Endothelial cell of umbilical vein (primary cell): Measurements from ENCODE around the gene ADCY7. TPM values are rescaled to one million over a fixed set of nuclear protein-coding genes. Genes with fewer than 3 reads are reported as not detected.

ENCODE experiments used
- BruUV-seq: library from RNA; stranded (reverse); fragments of 400-500 nt; replicated peaks from 2 replicates; lab custom pipeline; 2021; lab: Mats Ljungman, UMichigan
- CTCF ChIA-PET: fragments of 300-600, 350-600 bp; sonication (Branson Sonifier 250); formaldehyde crosslinking; loops from one replicate; lab custom pipeline; 2021; ENCODE audit warnings: antibody characterized with exemption, inconsistent platforms; lab: Charles Lee
- POLR2A ChIA-PET: fragments of 300-600, 350-600 bp; sonication (Branson Sonifier 250); formaldehyde crosslinking; loops from one replicate; lab custom pipeline; 2021; ENCODE audit warnings: antibody characterized with exemption, inconsistent platforms; lab: Charles Lee
- DNase-seq: peaks from one replicate; pipeline ENCODE4 v3.0.0-alpha.2; 2011; ENCODE audit warnings: low read depth, low spot score
- FAIRE-seq: peaks from 2 replicates; lab custom pipeline; 2011; peaks lifted over from hg19 to GRCh38; lab: Jason Lieb, UNC
- H2AFZ ChIP-seq: 2 replicates; pipeline ENCODE4 v1.6.0; 2012; ENCODE audit warnings: low read depth, low read length, control low read depth, inconsistent platforms
- H3K27ac ChIP-seq: 2 replicates; pipeline ENCODE4 v1.5.1; 2011; ENCODE audit warnings: low read depth, mild to moderate bottlenecking, control low read depth, low read length, moderate library complexity; ENCODE audit not compliant: insufficient read depth
- H3K27me3 ChIP-seq, 2 experiments: 2 replicates each; pipeline versions ENCODE4 v1.6.0 to v1.6.1; 2011; ENCODE audit warnings: low read length in 2 of 2, mixed read lengths in 1 of 2; ENCODE audit not compliant: control insufficient read depth in 2 of 2, insufficient read depth in 2 of 2
- H3K36me3 ChIP-seq, 2 experiments: 2 replicates in 1 of 2; 3 replicates in 1 of 2; pipeline ENCODE4 v1.5.1; 2011; ENCODE audit warnings: low read length in 2 of 2, mild to moderate bottlenecking in 1 of 2, moderate library complexity in 1 of 2; ENCODE audit not compliant: control insufficient read depth in 2 of 2, insufficient read depth in 2 of 2; ENCODE audit errors: extremely low read depth in 1 of 2
- H3K4me1 ChIP-seq: 3 replicates; pipeline ENCODE4 v1.5.1; 2011; ENCODE audit warnings: mild to moderate bottlenecking, low read length; ENCODE audit not compliant: control insufficient read depth, insufficient read depth; ENCODE audit errors: extremely low read depth
- H3K4me2 ChIP-seq: 2 replicates; pipeline ENCODE4 v1.6.1; 2011; ENCODE audit warnings: low read length, control low read depth, mixed read lengths; ENCODE audit not compliant: insufficient read depth
- H3K4me3 ChIP-seq, 3 experiments: fragments of 200-600 bp in 1 of 3; sonication (generic), shearing (Covaris generic) in 1 of 3; replicated peaks in 1 of 3; 2 replicates each; pipeline ENCODE4 v1.5.1; 2011 to 2016; ENCODE audit warnings: control low read depth in 3 of 3, low read length in 3 of 3, mild to moderate bottlenecking in 2 of 3, inconsistent platforms in 1 of 3, low read depth in 1 of 3, moderate library complexity in 1 of 3; ENCODE audit not compliant: insufficient read depth in 1 of 3
- H3K79me2 ChIP-seq: 2 replicates; pipeline ENCODE4 v1.6.0; 2012; ENCODE audit warnings: low read length, inconsistent platforms; ENCODE audit not compliant: control insufficient read depth, insufficient read depth
- H3K9ac ChIP-seq: replicated peaks from 2 replicates; pipeline ENCODE3; 2011; ENCODE audit warnings: low read length, control low read depth; ENCODE audit not compliant: insufficient read depth; ENCODE audit errors: extremely low read depth
- H3K9me1 ChIP-seq: replicated peaks from 3 replicates; pipeline ENCODE4 v1.6.0; 2011; ENCODE audit warnings: mild to moderate bottlenecking, low read length; ENCODE audit not compliant: control insufficient read depth, insufficient read depth; ENCODE audit errors: extremely low read depth
- H3K9me3 ChIP-seq: replicated peaks from 2 replicates; pipeline ENCODE4 v1.5.1; 2012; ENCODE audit warnings: low read length, inconsistent platforms; ENCODE audit not compliant: control insufficient read depth, insufficient read depth
- H4K20me1 ChIP-seq: replicated peaks from 2 replicates; pipeline ENCODE3; 2011; ENCODE audit warnings: mild to moderate bottlenecking, low read length; ENCODE audit not compliant: control insufficient read depth, insufficient read depth; ENCODE audit errors: extremely low read depth
- EZH2 ChIP-seq: IDR thresholded peaks from 2 replicates; pipeline ENCODE4 v1.6.1; 2012; ENCODE audit warnings: borderline replicate concordance, low read depth, mild to moderate bottlenecking, moderate library complexity, low read length, inconsistent platforms; ENCODE audit not compliant: severe bottlenecking
- FOS ChIP-seq: IDR thresholded peaks from 2 replicates; pipeline ENCODE4 v1.6.1; 2011; ENCODE audit warnings: mild to moderate bottlenecking, low read length, moderate library complexity, borderline replicate concordance; ENCODE audit not compliant: insufficient read depth
- GATA2 ChIP-seq: IDR thresholded peaks from 2 replicates; pipeline ENCODE4 v1.7.0; 2011; ENCODE audit warnings: low read depth, mild to moderate bottlenecking, moderate library complexity, mixed read lengths, low read length; ENCODE audit not compliant: insufficient read length, insufficient read depth
- JUN ChIP-seq: IDR thresholded peaks from 2 replicates; pipeline ENCODE4 v1.6.1; 2011; ENCODE audit warnings: borderline replicate concordance, low read depth; ENCODE audit not compliant: insufficient read length, insufficient read depth
- MAX ChIP-seq: IDR thresholded peaks from 2 replicates; pipeline ENCODE4 v1.6.1; 2011; ENCODE audit not compliant: insufficient read depth, insufficient read length
- MYC ChIP-seq: IDR thresholded peaks from one replicate; pipeline ENCODE4 v1.6.1; 2011; ENCODE audit warnings: mild to moderate bottlenecking, low read depth, low read length
- POLR2A ChIP-seq: IDR thresholded peaks from 2 replicates; pipeline ENCODE4 v1.6.1; 2012; ENCODE audit warnings: low read depth, mild to moderate bottlenecking, control low read depth, low read length
- POLR2AphosphoS5 ChIP-seq: IDR thresholded peaks from 2 replicates; pipeline ENCODE4 v1.6.1; 2012; ENCODE audit warnings: low read depth, mild to moderate bottlenecking, control low read depth, low read length, moderate library complexity; ENCODE audit not compliant: insufficient read depth
- dilution Hi-C: fragments of 300-500 bp; cut with MboI; formaldehyde crosslinking; loops from one replicate; pipeline ENCODE4 v1.15.0; 2019; ENCODE audit warnings: low sequenced_read_pairs; ENCODE audit not compliant: extremely low pct_ligation_motif_present
- intact Hi-C: fragments of 100-400 bp; cut with micrococcal nuclease; formaldehyde crosslinking; loops from one replicate; pipeline ENCODE4 v1.10.0; 2022
- polyA plus RNA-seq, 4 experiments: library from polyadenylated mRNA; depleted of rRNA in 3 of 4; stranded (reverse) in 3 of 4; unstranded in 1 of 4; fragments of >200 nt; gene quantifications; 2 replicates each; pipeline versions ENCODE4 v1.2.1 to v1.2.3, GENCODE V29; 2011 to 2012; ENCODE audit warnings: missing spikeins in 1 of 4
- total RNA-seq: library from RNA; stranded (reverse); gene quantifications from 2 replicates; pipeline ENCODE4 v1.2.3, GENCODE V29; 2021
- TF ChIP-seq, protein P1 (sequence below), 2 donors: IDR thresholded peaks; 1 replicate in 1 of 2; 2 replicates in 1 of 2; pipeline ENCODE4 v1.5.1; 2011; ENCODE audit warnings: low read length in 2 of 2, mild to moderate bottlenecking in 2 of 2, moderate library complexity in 2 of 2, control low read depth in 1 of 2, inconsistent platforms in 1 of 2, low read depth in 1 of 2; ENCODE audit not compliant: insufficient read depth in 1 of 2; ENCODE audit errors: extremely low read depth in 1 of 2

The ADCY7 gene
- total and polyA plus RNA-seq, 2 donors (not counting 3 experiments of a cell fraction or from before 2014, with no cell fraction given): 3.5 to 9.3 TPM

- CTCF ChIA-PET: interaction anchor here (1.0 to 1.8 kb wide), 2 partner anchors 51 to 545 kb away, joined by 3 to 4 read pairs; no protein-coding TSS in a partner anchor
Measured at GRCh38 chr16:50261707-50262235, 4.6 kb upstream of the ADCY7 start.

More at GRCh38 chr16:50261707-50262235, 4.6 kb upstream of the ADCY7 start:
- TF ChIP-seq MYC (no peak), EZH2 (no peak), MAX (no peak), GATA2 (no peak), POLR2A (no peak), FOS (no peak), POLR2AphosphoS5 (no peak), JUN (no peak)
- TF ChIP-seq, protein P1, sequence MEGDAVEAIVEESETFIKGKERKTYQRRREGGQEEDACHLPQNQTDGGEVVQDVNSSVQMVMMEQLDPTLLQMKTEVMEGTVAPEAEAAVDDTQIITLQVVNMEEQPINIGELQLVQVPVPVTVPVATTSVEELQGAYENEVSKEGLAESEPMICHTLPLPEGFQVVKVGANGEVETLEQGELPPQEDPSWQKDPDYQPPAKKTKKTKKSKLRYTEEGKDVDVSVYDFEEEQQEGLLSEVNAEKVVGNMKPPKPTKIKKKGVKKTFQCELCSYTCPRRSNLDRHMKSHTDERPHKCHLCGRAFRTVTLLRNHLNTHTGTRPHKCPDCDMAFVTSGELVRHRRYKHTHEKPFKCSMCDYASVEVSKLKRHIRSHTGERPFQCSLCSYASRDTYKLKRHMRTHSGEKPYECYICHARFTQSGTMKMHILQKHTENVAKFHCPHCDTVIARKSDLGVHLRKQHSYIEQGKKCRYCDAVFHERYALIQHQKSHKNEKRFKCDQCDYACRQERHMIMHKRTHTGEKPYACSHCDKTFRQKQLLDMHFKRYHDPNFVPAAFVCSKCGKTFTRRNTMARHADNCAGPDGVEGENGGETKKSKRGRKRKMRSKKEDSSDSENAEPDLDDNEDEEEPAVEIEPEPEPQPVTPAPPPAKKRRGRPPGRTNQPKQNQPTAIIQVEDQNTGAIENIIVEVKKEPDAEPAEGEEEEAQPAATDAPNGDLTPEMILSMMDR (IDR thresholded peaks at IDR 0.05; ENCODE audit: extremely low read depth in 1 of 2, insufficient read depth in 1 of 2, low read depth in 1 of 2, low read length in 2 of 2): no peak
- Histone ChIP-seq H3K4me2 (no peak overlapping the region), H3K4me3 (no peak overlapping the region), H3K9me3 (no peaks in the 10 kb centered on the region), H3K79me2 (no peaks in the 10 kb centered on the region), H3K9ac (no peak overlapping the region), H2AFZ (no peak overlapping the region), H3K27ac (no peak overlapping the region), H3K36me3 (no peaks in the 10 kb centered on the region), H3K27me3 (no peaks in the 10 kb centered on the region), H3K4me1 (peaks cover 5% of the 10 kb centered on the region), H3K9me1 (no peaks in the 10 kb centered on the region), H4K20me1 (no peaks in the 10 kb centered on the region)
- POLR2A ChIA-PET: no interaction called here
- intact Hi-C loops: no loop called here
- FAIRE-seq: no peak
- no peak for DNase-seq
- BruUV-seq: no TSS peak
- dilution Hi-C loops: no loop called here
